ENCODE data around the gene HIP1.

The HIP1 gene

GRCh38 chr7:75646571-75647102, 92.1 kb downstream of the HIP1 start:
- in situ Hi-C loops (cut with MboI; ENCODE audit: low sequenced_read_pairs), result loop anchor here (25.0 kb wide), 1 partner anchor 366 kb away; no protein-coding TSS in a partner anchor

GRCh38 chr7:75645570-75645969, 93.2 kb downstream of the HIP1 start:
- in situ Hi-C loops (cut with MboI; ENCODE audit: low sequenced_read_pairs), result loop anchor here (25.0 kb wide), 1 partner anchor 367 kb away; no protein-coding TSS in a partner anchor

- in situ Hi-C loops (cut with MboI; ENCODE audit: low sequenced_read_pairs), result loop anchor here (25.0 kb wide), 1 partner anchor 368 kb away; no protein-coding TSS in a partner anchor
Observed at GRCh38 chr7:75644589-75644988, 94.2 kb downstream of the HIP1 start.

GRCh38 chr7:75642810-75643486, 95.8 kb downstream of the HIP1 start:
- in situ Hi-C loops (cut with MboI; ENCODE audit: low sequenced_read_pairs), result loop anchor here (25.0 kb wide), 1 partner anchor 369 kb away; no protein-coding TSS in a partner anchor

GRCh38 chr7:75640201-75640600, 98.5 kb downstream of the HIP1 start:
- in situ Hi-C loops (cut with MboI; ENCODE audit: low sequenced_read_pairs), result loop anchor here (25.0 kb wide), 1 partner anchor 372 kb away; no protein-coding TSS in a partner anchor

- in situ Hi-C loops (cut with MboI; ENCODE audit: low sequenced_read_pairs), result loop anchor here (25.0 kb wide), 1 partner anchor 372 kb away; no protein-coding TSS in a partner anchor
Observed at GRCh38 chr7:75639886-75640190, 98.9 kb downstream of the HIP1 start.

- in situ Hi-C loops (cut with MboI; ENCODE audit: low sequenced_read_pairs), result loop anchor here (25.0 kb wide), 1 partner anchor 373 kb away; no protein-coding TSS in a partner anchor
Observed at GRCh38 chr7:75639071-75639885, 99.5 kb downstream of the HIP1 start.

GRCh38 chr7:75638594-75639070, 100.1 kb downstream of the HIP1 start:
- in situ Hi-C loops (cut with MboI; ENCODE audit: low sequenced_read_pairs), result loop anchor here (25.0 kb wide), 1 partner anchor 374 kb away; no protein-coding TSS in a partner anchor

- in situ Hi-C loops (cut with MboI; ENCODE audit: low sequenced_read_pairs), result loop anchor here (25.0 kb wide), 1 partner anchor 374 kb away; no protein-coding TSS in a partner anchor
Observed at GRCh38 chr7:75637854-75638593, 100.7 kb downstream of the HIP1 start.

GRCh38 chr7:75635036-75635435, 103.7 kb downstream of the HIP1 start:
- in situ Hi-C loops (cut with MboI; ENCODE audit: low sequenced_read_pairs), result loop anchor here (25.0 kb wide), 1 partner anchor 377 kb away; no protein-coding TSS in a partner anchor

- in situ Hi-C loops (cut with MboI; ENCODE audit: low sequenced_read_pairs), result loop anchor here (25.0 kb wide), 1 partner anchor 380 kb away; no protein-coding TSS in a partner anchor
Observed at GRCh38 chr7:75632587-75632986, 106.2 kb downstream of the HIP1 start.

- in situ Hi-C loops (cut with MboI; ENCODE audit: low sequenced_read_pairs), result loop anchor here (25.0 kb wide), 1 partner anchor 381 kb away; no protein-coding TSS in a partner anchor
Observed at GRCh38 chr7:75631711-75632110, 107.0 kb downstream of the HIP1 start.

GRCh38 chr7:75630549-75630948, 108.2 kb downstream of the HIP1 start:
- in situ Hi-C loops (cut with MboI; ENCODE audit: low sequenced_read_pairs), result loop anchor here (25.0 kb wide), 1 partner anchor 382 kb away; no protein-coding TSS in a partner anchor

- in situ Hi-C loops (cut with MboI; ENCODE audit: low sequenced_read_pairs), result loop anchor here (25.0 kb wide), 1 partner anchor 383 kb away; no protein-coding TSS in a partner anchor
Observed at GRCh38 chr7:75629044-75629443, 109.7 kb downstream of the HIP1 start.

- in situ Hi-C loops (cut with MboI; ENCODE audit: low sequenced_read_pairs), result loop anchor here (25.0 kb wide), 1 partner anchor 384 kb away; no protein-coding TSS in a partner anchor
Observed at GRCh38 chr7:75628055-75628454, 110.7 kb downstream of the HIP1 start.

GRCh38 chr7:75626954-75627353, 111.8 kb downstream of the HIP1 start:
- in situ Hi-C loops (cut with MboI; ENCODE audit: low sequenced_read_pairs), result loop anchor here (25.0 kb wide), 1 partner anchor 385 kb away; no protein-coding TSS in a partner anchor

GRCh38 chr7:75625868-75626267, 112.9 kb downstream of the HIP1 start:
- in situ Hi-C loops (cut with MboI; ENCODE audit: low sequenced_read_pairs), result loop anchor here (25.0 kb wide), 1 partner anchor 386 kb away; no protein-coding TSS in a partner anchor

GRCh38 chr7:75624134-75624832, 114.5 kb downstream of the HIP1 start:
- in situ Hi-C loops (cut with MboI; ENCODE audit: low sequenced_read_pairs), result no loop called here

GRCh38 chr7:75623390-75624133, 115.2 kb downstream of the HIP1 start:
- in situ Hi-C loops (cut with MboI; ENCODE audit: low sequenced_read_pairs), result no loop called here

All from HL-60/S4 treated with retinoic acid at 250 ng/mL for 4 days and 3 days (cell line).